Parathyroid adenoma (tissue), 2 donors: ENCODE results near the gene MTF1.

Source experiments
- H2AFZ ChIP-seq: fragments of 300-600 bp; sonication (generic); one replicate; pipeline ENCODE4 v1.7.0; 2017; ENCODE audit warnings: antibody characterized with exemption, mild to moderate bottlenecking
- H3K27ac ChIP-seq: fragments of 300-600 bp; sonication (generic); one replicate; pipeline ENCODE4 v1.7.0; 2017
- H3K27me3 ChIP-seq: fragments of 300-600 bp; sonication (generic); one replicate; pipeline ENCODE4 v1.7.0; 2017; ENCODE audit warnings: low read length; ENCODE audit not compliant: control insufficient read depth, insufficient read depth
- H3K36me3 ChIP-seq: fragments of 300-600 bp; sonication (generic); one replicate; pipeline ENCODE4 v1.7.0; 2017; ENCODE audit warnings: low read length; ENCODE audit not compliant: control insufficient read depth, insufficient read depth
- H3K4me1 ChIP-seq: fragments of 300-600 bp; sonication (generic); one replicate; pipeline ENCODE4 v1.7.0; 2017; ENCODE audit warnings: control low read depth
- H3K4me2 ChIP-seq: fragments of 300-600 bp; sonication (generic); one replicate; pipeline ENCODE4 v1.7.0; 2017; ENCODE audit warnings: low read length
- H3K4me3 ChIP-seq: fragments of 300-600 bp; sonication (generic); one replicate; pipeline ENCODE4 v1.7.0; 2017; ENCODE audit warnings: low read depth, low read length
- H3K79me2 ChIP-seq: fragments of 300-600 bp; sonication (generic); one replicate; pipeline ENCODE4 v1.7.0; 2017; ENCODE audit warnings: control low read depth
- H3K9ac ChIP-seq: fragments of 300-600 bp; sonication (generic); one replicate; pipeline ENCODE4 v1.7.0; 2017; ENCODE audit warnings: mild to moderate bottlenecking
- H3K9me3 ChIP-seq: fragments of 300-600 bp; sonication (generic); one replicate; pipeline ENCODE4 v1.7.0; 2017; ENCODE audit warnings: low read length; ENCODE audit not compliant: control insufficient read depth
- CTCF ChIP-seq: fragments of 300-600 bp; sonication (generic); IDR thresholded peaks from one replicate; pipeline ENCODE4 v1.7.0; 2017; ENCODE audit warnings: antibody characterized with exemption, mild to moderate bottlenecking
- donor health status: primary hyperparathyroidism.

The MTF1 gene

GRCh38 chr1:37892151-37893047, 33.0 kb upstream of the MTF1 start:
- H2AFZ ChIP-seq = no peak overlapping the region
- H3K4me2 ChIP-seq = no peak overlapping the region
- no peaks in the 10 kb centered on the region for H3K79me2 ChIP-seq
- no peaks in the 10 kb centered on the region for H3K4me1 ChIP-seq
- H3K9me3 ChIP-seq = no peaks in the 10 kb centered on the region
- no peaks in the 10 kb centered on the region for H3K36me3 ChIP-seq
- H3K4me3 ChIP-seq = no peak overlapping the region
- no peak overlapping the region for H3K27ac ChIP-seq
- no peak for TF ChIP-seq CTCF
- no peaks in the 10 kb centered on the region for H3K27me3 ChIP-seq
- H3K9ac ChIP-seq = no peak overlapping the region

- Histone ChIP-seq H3K4me2 (no peak overlapping the region), H3K4me1 (no peaks in the 10 kb centered on the region), H3K9me3 (no peaks in the 10 kb centered on the region), H3K79me2 (no peaks in the 10 kb centered on the region), H3K27ac (no peak overlapping the region), H3K36me3 (no peaks in the 10 kb centered on the region), H3K4me3 (no peak overlapping the region), H2AFZ (no peak overlapping the region), H3K9ac (no peak overlapping the region), H3K27me3 (no peaks in the 10 kb centered on the region)
- peak; percentile 42 for TF ChIP-seq CTCF
Observed at GRCh38 chr1:37890378-37891014, 31.1 kb upstream of the MTF1 start.

GRCh38 chr1:37888022-37888700, 28.8 kb upstream of the MTF1 start:
- Histone ChIP-seq H3K9ac (no peak overlapping the region), H3K27ac (no peak overlapping the region), H3K36me3 (no peaks in the 10 kb centered on the region), H3K4me1 (no peaks in the 10 kb centered on the region), H3K27me3 (no peaks in the 10 kb centered on the region), H2AFZ (no peak overlapping the region), H3K4me2 (no peak overlapping the region), H3K79me2 (no peaks in the 10 kb centered on the region), H3K9me3 (no peaks in the 10 kb centered on the region), H3K4me3 (no peak overlapping the region)
- TF ChIP-seq CTCF = no peak

GRCh38 chr1:37884145-37884544, 24.8 kb upstream of the MTF1 start:
- Histone ChIP-seq H3K27me3 (no peaks in the 10 kb centered on the region), H3K4me2 (no peak overlapping the region), H3K4me3 (no peak overlapping the region), H2AFZ (no peak overlapping the region), H3K9ac (no peak overlapping the region), H3K4me1 (no peaks in the 10 kb centered on the region), H3K36me3 (no peaks in the 10 kb centered on the region), H3K79me2 (no peaks in the 10 kb centered on the region), H3K27ac (no peak overlapping the region), H3K9me3 (no peaks in the 10 kb centered on the region)
- no peak for TF ChIP-seq CTCF
